ENCODE data around the gene PFKFB3.

PFKFB3 gene

GRCh38 chr10:6220418-6221191 lies 17.9 kb downstream of the PFKFB3 start:
- DNase-seq, result no peak

GRCh38 chr10:6221192-6221940 lies 18.6 kb downstream of the PFKFB3 start:
- DNase-seq, result no peak

- DNase-seq, result no peak
Measured at GRCh38 chr10:6221971-6222751, 19.4 kb downstream of the PFKFB3 start.

- no peak for DNase-seq
Measured at GRCh38 chr10:6222755-6223154, 20.0 kb downstream of the PFKFB3 start.

GRCh38 chr10:6223981-6224380 lies 21.2 kb downstream of the PFKFB3 start:
- no peak for DNase-seq

- no peak for DNase-seq
Measured at GRCh38 chr10:6224781-6225180, 22.0 kb downstream of the PFKFB3 start.

GRCh38 chr10:6225263-6225814 lies 22.6 kb downstream of the PFKFB3 start:
- no peak for DNase-seq

GRCh38 chr10:6226216-6226615 lies 23.5 kb downstream of the PFKFB3 start:
- DNase-seq, result no peak

GRCh38 chr10:6227346-6227745 lies 24.6 kb downstream of the PFKFB3 start:
- DNase-seq, result no peak

GRCh38 chr10:6228010-6228511 lies 25.3 kb downstream of the PFKFB3 start:
- peak; percentile 34 for DNase-seq

GRCh38 chr10:6228647-6229046 lies 25.9 kb downstream of the PFKFB3 start:
- DNase-seq, result no peak

GRCh38 chr10:6229290-6229689 lies 26.6 kb downstream of the PFKFB3 start:
- DNase-seq, result no peak

GRCh38 chr10:6229746-6230145 lies 27.0 kb downstream of the PFKFB3 start:
- DNase-seq, result no peak

GRCh38 chr10:6230315-6230714 lies 27.6 kb downstream of the PFKFB3 start:
- DNase-seq, result no peak

GRCh38 chr10:6231146-6231545 lies 28.4 kb downstream of the PFKFB3 start:
- DNase-seq, result no peak

GRCh38 chr10:6231730-6232129 lies 29.0 kb downstream of the PFKFB3 start:
- no peak for DNase-seq

- DNase-seq, result no peak
Measured at GRCh38 chr10:6232225-6232807, 29.6 kb downstream of the PFKFB3 start.

GRCh38 chr10:6232846-6233724 lies 30.4 kb downstream of the PFKFB3 start:
- DNase-seq, result no peak

- DNase-seq, result no peak
Measured at GRCh38 chr10:6233725-6234277, 31.1 kb downstream of the PFKFB3 start.

- DNase-seq, result no peak
Measured at GRCh38 chr10:6234371-6234770, 31.6 kb downstream of the PFKFB3 start.
